ENCODE measurements around the gene DEAF1.

DNA sequence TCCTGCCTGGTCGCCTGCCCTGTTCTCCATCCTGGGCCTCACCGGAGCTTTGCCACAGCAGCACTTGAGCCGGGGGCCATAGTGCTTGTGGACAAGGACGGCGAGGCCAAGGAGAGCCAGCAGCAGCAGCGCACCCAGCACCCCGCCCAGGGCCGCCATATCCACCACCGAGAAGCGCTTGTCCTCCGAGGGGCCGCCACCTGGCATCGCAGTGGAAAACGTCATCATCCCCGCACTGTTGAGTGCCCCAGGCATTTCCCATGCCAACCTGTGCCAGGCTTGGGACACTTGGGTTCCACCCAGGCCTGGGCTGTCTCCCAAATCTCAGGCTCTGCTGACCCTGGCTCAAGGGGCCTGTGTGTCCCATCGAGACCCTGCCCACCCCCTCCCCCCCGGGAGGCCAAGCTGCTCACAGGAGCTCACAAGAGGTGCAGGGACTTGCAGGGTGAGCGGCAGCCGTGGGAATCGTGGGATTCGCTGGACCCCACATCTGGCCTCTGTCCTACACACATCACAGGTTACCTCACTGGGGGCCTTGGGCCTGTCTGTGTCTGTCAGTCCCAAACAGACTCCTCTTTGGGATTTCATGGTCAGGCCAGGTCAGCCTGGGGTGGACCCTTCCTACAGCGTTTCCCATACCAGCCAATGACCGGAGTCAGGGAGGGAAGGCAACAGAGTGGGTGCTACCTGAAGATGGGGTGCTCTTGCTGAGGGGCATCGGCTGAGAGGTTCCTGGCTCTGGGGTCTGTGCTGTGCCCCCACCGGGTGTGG, 76.9 kb downstream of the DEAF1 start:
- TF ChIP-seq, protein P1, sequence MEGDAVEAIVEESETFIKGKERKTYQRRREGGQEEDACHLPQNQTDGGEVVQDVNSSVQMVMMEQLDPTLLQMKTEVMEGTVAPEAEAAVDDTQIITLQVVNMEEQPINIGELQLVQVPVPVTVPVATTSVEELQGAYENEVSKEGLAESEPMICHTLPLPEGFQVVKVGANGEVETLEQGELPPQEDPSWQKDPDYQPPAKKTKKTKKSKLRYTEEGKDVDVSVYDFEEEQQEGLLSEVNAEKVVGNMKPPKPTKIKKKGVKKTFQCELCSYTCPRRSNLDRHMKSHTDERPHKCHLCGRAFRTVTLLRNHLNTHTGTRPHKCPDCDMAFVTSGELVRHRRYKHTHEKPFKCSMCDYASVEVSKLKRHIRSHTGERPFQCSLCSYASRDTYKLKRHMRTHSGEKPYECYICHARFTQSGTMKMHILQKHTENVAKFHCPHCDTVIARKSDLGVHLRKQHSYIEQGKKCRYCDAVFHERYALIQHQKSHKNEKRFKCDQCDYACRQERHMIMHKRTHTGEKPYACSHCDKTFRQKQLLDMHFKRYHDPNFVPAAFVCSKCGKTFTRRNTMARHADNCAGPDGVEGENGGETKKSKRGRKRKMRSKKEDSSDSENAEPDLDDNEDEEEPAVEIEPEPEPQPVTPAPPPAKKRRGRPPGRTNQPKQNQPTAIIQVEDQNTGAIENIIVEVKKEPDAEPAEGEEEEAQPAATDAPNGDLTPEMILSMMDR (optimal IDR thresholded peaks at IDR 0.05 in 1 of 3, IDR thresholded peaks at IDR 0.05 in 1 of 3, conservative IDR thresholded peaks at IDR 0.05 in 1 of 3; ENCODE audit: extremely low read depth in 1 of 3, insufficient read depth in 2 of 3, low read length in 3 of 3): no peak
- TF ChIP-seq EZH2 (IDR thresholded peaks at IDR 0.05; ENCODE audit: low read length): no peak

All from keratinocyte (primary cell).